ENCODE data around the gene CCNK. TPM values are rescaled to one million over a fixed set of nuclear protein-coding genes. Genes with fewer than 3 reads are reported as not detected.
A peak's percentile ranks its signal among the peaks of the same experiment; 100 is the strongest.

Gene CCNK
- total RNA-seq, 1 experiment from 2014 or later, result 14.7 TPM

DNA sequence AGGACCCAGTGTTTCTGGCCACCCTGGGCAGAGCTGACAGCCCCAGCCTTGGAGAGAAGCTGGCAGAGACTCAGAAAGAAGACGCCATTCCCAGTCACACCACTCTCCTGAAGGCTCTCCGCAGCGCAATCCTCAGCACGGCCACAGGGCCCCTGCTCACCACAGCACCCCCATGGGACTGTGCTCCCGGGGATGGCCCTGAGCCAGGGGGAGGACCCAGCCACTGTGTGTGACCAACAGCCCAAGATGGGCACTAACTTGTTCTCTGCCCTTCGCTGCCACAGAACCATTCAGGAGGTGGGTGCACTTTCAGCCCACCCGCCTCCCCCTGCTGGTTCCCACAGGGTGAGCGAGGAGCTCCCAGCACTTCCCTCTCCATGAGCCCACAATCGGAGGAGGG, 57.1 kb downstream of the CCNK start:
- Histone ChIP-seq H3K36me3 (replicated peaks; ENCODE audit: control insufficient read depth, insufficient read depth, low read length) (no peaks in the 10 kb centered on the region), H3K27me3 (ENCODE audit: control insufficient read depth, insufficient read depth, low read length) (no peaks in the 10 kb centered on the region), H3K4me3 (ENCODE audit: insufficient read depth, low read depth, low read length) (no peak overlapping the region)
- peak; percentile 83 for DNase-seq

GRCh38 chr14:99538733-99539132, 57.5 kb downstream of the CCNK start:
- Histone ChIP-seq H3K4me3 (ENCODE audit: insufficient read depth, low read depth, low read length) (no peak overlapping the region), H3K27me3 (ENCODE audit: control insufficient read depth, insufficient read depth, low read length) (no peaks in the 10 kb centered on the region), H3K36me3 (replicated peaks; ENCODE audit: control insufficient read depth, insufficient read depth, low read length) (no peaks in the 10 kb centered on the region)
- no peak for DNase-seq

- DNase-seq, result no peak
- H3K36me3 ChIP-seq (replicated peaks; ENCODE audit: control insufficient read depth, insufficient read depth, low read length), result no peaks in the 10 kb centered on the region
- no peak overlapping the region for H3K4me3 ChIP-seq (ENCODE audit: insufficient read depth, low read depth, low read length)
- no peaks in the 10 kb centered on the region for H3K27me3 ChIP-seq (ENCODE audit: control insufficient read depth, insufficient read depth, low read length)
Observed at GRCh38 chr14:99539491-99539890, 58.3 kb downstream of the CCNK start.

DNA sequence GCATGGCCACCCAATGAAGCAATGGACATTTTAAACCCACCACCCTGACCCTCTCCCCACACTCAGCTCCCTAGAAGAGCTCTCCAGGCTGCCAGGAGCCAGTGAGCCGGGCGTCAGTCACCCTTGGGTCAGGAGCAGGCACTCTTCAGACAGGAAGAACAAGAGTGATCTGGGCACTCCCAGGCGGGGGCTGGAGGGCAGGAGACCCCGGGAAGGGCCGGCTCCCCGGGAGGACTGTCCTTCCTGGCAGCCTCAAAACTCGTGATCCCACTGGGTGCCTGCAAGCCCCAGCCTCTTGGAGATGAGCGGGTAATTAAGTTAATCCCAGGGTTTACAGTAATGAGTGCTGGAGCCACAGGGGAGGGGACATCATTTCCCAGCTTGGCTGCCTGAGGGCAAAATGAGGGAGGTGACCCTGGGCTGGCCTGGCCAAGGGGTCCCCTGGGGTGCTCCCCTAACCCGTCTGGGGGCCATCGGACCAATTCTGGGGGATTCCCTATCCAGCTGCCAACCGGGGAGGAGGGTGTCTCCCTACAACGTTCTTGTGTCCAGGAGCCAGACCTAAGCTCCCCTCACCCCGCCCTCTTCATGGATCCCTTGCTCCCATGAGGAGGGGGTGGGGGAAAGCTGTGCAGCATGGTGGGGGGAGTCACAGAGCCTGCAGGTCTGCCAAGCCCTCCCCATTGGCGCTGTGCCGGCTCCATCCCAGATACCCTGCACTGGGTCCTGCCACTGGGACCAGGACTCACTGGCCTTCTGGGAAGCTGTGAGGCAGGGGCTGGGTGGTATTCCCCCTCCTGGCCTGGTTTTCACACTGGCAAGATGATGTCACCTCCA, 59.2 kb downstream of the CCNK start:
- H3K36me3 ChIP-seq (replicated peaks; ENCODE audit: control insufficient read depth, insufficient read depth, low read length), result no peaks in the 10 kb centered on the region
- H3K4me3 ChIP-seq (ENCODE audit: insufficient read depth, low read depth, low read length), result no peak overlapping the region
- no peaks in the 10 kb centered on the region for H3K27me3 ChIP-seq (ENCODE audit: control insufficient read depth, insufficient read depth, low read length)
- DNase-seq, result no peak

DNA sequence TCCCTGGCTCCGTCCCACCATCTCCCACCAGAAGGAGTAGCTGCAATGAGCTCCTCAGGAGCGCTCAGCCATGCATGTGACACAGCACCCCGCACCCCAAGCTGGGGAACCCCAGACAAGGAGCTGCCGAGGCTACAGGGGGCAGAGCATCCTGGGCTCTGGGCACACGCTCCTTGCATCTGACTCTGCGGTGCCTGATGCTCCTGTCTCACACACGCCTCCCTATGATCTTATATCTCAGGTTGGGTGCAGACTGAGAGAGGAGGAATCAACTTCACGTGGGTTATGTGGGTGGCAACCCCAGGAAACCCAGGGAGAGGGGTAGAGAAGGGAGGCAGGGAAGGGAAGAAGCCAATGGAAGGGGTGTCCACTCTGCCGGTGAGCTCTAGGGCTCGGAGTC, 60.0 kb downstream of the CCNK start:
- no peak for DNase-seq
- Histone ChIP-seq H3K36me3 (replicated peaks; ENCODE audit: control insufficient read depth, insufficient read depth, low read length) (no peaks in the 10 kb centered on the region), H3K27me3 (ENCODE audit: control insufficient read depth, insufficient read depth, low read length) (no peaks in the 10 kb centered on the region), H3K4me3 (ENCODE audit: insufficient read depth, low read depth, low read length) (no peak overlapping the region)

DNA sequence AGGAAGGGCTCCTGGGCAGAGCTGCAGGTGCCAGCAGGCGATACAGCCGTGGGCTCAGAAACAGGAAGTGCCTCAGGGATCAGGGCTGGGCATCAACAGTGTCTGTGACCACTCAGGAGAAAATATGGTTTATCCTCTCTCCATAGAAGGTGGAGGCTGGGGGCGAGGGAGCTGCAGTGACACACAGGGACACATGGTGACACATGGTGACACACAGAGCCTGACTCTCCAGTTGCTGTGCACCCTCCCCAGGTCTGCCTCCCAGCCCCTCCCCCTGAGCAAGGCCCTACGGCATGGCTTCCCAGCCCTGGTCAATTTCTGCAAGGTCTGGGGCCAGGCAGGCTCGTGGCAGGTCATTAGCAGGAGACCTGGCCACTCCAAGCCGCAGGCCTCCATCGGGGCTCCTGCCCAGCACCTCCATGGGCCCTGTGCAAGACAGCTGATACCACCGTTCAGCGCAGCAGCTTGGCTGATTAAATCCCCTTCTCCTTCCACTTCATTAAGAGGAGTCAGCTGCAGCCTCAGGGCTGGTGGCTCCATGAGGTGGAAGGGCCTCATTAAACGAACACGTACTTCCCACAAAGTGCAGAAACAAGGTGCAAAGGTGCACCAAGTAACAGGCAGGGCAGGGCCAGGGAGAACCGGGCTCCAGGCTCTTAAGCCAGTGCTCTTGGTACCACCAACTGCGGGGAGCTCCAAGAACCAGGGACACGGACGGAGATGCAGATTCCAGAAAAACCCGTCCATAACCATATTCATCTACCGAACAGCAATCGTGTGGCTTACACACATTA, 60.7 kb downstream of the CCNK start:
- Histone ChIP-seq H3K36me3 (replicated peaks; ENCODE audit: control insufficient read depth, insufficient read depth, low read length) (no peaks in the 10 kb centered on the region), H3K4me3 (ENCODE audit: insufficient read depth, low read depth, low read length) (no peak overlapping the region), H3K27me3 (ENCODE audit: control insufficient read depth, insufficient read depth, low read length) (no peaks in the 10 kb centered on the region)
- no peak for DNase-seq

GRCh38 chr14:99542566-99542965, 61.4 kb downstream of the CCNK start:
- no peaks in the 10 kb centered on the region for H3K27me3 ChIP-seq (ENCODE audit: control insufficient read depth, insufficient read depth, low read length)
- H3K4me3 ChIP-seq (ENCODE audit: insufficient read depth, low read depth, low read length), result no peak overlapping the region
- no peak for DNase-seq
- H3K36me3 ChIP-seq (replicated peaks; ENCODE audit: control insufficient read depth, insufficient read depth, low read length), result no peaks in the 10 kb centered on the region

DNA sequence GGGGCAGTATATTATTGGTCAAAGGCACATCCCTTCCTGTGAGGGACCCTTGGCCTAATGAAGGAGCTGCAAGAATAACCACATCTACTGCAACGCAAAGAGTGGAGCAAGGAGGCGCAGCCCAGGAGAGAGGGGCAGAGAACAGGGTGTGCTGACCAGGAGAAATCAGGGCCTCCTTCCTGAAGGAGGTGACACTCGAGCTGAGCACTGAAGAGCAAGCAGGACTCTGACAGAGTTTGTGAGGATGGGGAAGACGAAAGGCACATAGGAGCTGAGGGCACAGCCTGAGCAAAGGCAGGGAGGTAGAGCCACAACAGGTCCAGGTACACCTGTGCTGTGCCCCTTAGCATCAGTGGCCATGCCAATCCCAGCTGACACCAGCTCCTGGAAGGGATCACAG, 62.2 kb downstream of the CCNK start:
- DNase-seq, result no peak

GRCh38 chr14:99543985-99544384, 62.8 kb downstream of the CCNK start:
- H3K36me3 ChIP-seq (replicated peaks; ENCODE audit: control insufficient read depth, insufficient read depth, low read length), result no peaks in the 10 kb centered on the region
- DNase-seq, result no peak
- no peaks in the 10 kb centered on the region for H3K27me3 ChIP-seq (ENCODE audit: control insufficient read depth, insufficient read depth, low read length)

More for the DNA sequence above, 62.2 kb downstream of the CCNK start:
- Histone ChIP-seq H3K27me3 (ENCODE audit: control insufficient read depth, insufficient read depth, low read length) (no peaks in the 10 kb centered on the region), H3K36me3 (replicated peaks; ENCODE audit: control insufficient read depth, insufficient read depth, low read length) (no peaks in the 10 kb centered on the region), H3K4me3 (ENCODE audit: insufficient read depth, low read depth, low read length) (no peak overlapping the region)

GRCh38 chr14:99544991-99545390, 63.8 kb downstream of the CCNK start:
- H3K27me3 ChIP-seq (ENCODE audit: control insufficient read depth, insufficient read depth, low read length), result no peaks in the 10 kb centered on the region
- no peak for DNase-seq
- H3K36me3 ChIP-seq (replicated peaks; ENCODE audit: control insufficient read depth, insufficient read depth, low read length), result no peaks in the 10 kb centered on the region
- H3K4me3 ChIP-seq (ENCODE audit: insufficient read depth, low read depth, low read length), result no peak overlapping the region

More at GRCh38 chr14:99543985-99544384, 62.8 kb downstream of the CCNK start:
- H3K4me3 ChIP-seq (ENCODE audit: insufficient read depth, low read depth, low read length), result no peak overlapping the region

GRCh38 chr14:99545586-99545985, 64.4 kb downstream of the CCNK start:
- no peak for DNase-seq
- no peaks in the 10 kb centered on the region for H3K36me3 ChIP-seq (replicated peaks; ENCODE audit: control insufficient read depth, insufficient read depth, low read length)
- no peak overlapping the region for H3K4me3 ChIP-seq (ENCODE audit: insufficient read depth, low read depth, low read length)
- no peaks in the 10 kb centered on the region for H3K27me3 ChIP-seq (ENCODE audit: control insufficient read depth, insufficient read depth, low read length)

DNA sequence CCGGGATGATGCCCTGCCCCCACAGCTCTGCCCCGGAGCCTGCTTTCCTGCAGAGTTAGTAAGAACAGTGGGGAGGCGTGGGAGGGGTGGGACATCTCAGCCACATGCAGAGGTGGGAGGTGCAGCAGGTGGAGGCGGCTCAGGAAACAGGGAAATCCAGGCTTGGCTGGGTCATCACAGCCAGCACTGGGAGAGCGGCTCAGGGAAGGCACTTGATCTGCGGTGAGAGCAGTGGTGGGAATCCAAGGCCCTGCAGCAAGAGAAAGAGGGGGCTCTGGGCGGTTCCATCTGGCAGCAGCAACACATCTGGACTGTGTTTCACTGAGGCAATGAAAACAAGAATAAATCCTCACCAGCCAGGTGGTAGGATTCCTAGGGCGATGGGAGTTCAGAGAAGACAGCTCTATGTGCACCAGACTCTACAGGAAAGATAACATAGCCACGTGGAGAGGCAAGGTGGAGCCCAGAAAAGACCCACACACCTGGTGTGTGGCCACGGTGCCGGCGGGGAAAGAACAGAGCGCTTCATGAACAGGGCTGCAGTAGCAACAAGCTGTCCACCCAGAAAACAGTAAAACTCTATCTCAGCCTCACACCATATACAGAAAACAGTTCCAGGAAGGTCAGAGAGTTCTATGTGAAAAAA, 65.1 kb downstream of the CCNK start:
- H3K36me3 ChIP-seq (replicated peaks; ENCODE audit: control insufficient read depth, insufficient read depth, low read length), result no peaks in the 10 kb centered on the region
- peak; percentile 84 for DNase-seq

DNA sequence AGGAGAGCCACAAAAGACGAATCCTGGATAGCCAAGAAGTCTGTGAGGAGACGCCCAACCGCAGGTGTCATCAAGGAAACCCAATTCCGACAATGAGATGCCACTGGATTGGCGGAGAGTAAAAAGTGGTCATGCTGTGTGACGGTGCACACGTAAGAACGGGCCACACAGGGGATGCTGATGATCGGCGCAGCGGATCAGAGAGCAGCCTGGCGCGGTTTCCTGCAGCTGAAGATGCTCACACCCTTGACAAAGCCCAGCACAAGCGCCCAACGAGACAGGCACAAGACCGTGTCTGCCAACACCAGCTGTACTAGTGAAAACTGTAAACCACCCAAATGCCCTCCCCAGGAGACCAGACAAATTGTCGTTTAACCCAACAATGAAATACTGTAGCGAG, 67.0 kb downstream of the CCNK start:
- H3K36me3 ChIP-seq (replicated peaks; ENCODE audit: control insufficient read depth, insufficient read depth, low read length), result no peaks in the 10 kb centered on the region
- H3K27me3 ChIP-seq (ENCODE audit: control insufficient read depth, insufficient read depth, low read length), result no peaks in the 10 kb centered on the region
- no peak for DNase-seq
- H3K4me3 ChIP-seq (ENCODE audit: insufficient read depth, low read depth, low read length), result no peak overlapping the region

More for the DNA sequence above, 65.1 kb downstream of the CCNK start:
- H3K27me3 ChIP-seq (ENCODE audit: control insufficient read depth, insufficient read depth, low read length), result no peaks in the 10 kb centered on the region
- no peak overlapping the region for H3K4me3 ChIP-seq (ENCODE audit: insufficient read depth, low read depth, low read length)

- DNase-seq, result no peak
- Histone ChIP-seq H3K27me3 (ENCODE audit: control insufficient read depth, insufficient read depth, low read length) (no peaks in the 10 kb centered on the region), H3K4me3 (ENCODE audit: insufficient read depth, low read depth, low read length) (no peak overlapping the region), H3K36me3 (replicated peaks; ENCODE audit: control insufficient read depth, insufficient read depth, low read length) (no peaks in the 10 kb centered on the region)
Observed at GRCh38 chr14:99548871-99549515, 67.8 kb downstream of the CCNK start.
